Measurements from ENCODE around the gene DLG3.

DNA sequence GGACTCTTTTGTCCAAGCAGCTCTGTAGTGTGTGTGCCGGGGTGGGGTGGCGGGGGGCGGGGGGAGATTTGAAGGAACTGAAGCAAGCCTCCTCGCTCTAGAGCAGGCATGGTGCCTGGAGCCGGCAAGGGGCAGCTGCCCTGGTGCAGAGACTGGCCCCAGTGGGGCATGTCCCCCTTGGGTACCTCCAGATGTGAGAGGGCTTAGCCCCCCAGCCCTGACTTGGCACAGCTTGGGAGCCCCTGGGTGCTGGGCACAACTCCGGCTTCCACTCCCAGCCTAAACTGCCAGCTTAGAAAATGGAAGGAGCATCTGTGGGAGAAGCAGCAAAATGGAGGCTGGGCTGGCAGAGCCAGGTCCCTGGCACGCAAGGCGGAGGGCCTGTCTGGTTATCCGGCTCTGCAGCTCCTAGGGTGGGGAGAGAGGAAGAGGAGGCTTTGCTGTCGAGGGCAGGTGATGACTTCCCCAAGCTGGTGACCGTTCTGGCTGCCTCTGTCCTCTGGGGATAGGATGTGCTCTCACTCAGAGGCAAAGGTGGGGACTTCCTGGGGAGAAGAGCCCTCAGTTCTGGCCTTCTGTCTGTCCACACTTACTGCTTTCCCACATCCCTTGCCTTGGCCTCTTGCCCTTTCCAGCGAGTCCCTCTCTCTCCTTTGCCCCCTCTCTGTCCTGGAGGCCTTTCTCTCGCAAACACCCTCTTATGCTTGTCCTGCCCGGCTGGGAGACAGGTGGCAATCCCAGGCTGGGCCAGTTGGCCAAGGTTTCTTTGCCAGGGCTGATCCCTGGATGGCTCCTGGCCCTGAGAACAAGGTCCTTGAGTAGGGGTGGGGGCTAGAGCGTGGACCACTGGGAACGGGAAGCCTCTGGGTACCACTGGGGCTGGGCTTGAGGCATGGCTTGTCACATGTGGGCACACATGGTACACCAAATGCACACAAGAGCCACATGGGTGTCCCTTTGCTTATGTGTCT lies 2.0 kb downstream of the DLG3 start:
- TF ChIP-seq, protein P1, sequence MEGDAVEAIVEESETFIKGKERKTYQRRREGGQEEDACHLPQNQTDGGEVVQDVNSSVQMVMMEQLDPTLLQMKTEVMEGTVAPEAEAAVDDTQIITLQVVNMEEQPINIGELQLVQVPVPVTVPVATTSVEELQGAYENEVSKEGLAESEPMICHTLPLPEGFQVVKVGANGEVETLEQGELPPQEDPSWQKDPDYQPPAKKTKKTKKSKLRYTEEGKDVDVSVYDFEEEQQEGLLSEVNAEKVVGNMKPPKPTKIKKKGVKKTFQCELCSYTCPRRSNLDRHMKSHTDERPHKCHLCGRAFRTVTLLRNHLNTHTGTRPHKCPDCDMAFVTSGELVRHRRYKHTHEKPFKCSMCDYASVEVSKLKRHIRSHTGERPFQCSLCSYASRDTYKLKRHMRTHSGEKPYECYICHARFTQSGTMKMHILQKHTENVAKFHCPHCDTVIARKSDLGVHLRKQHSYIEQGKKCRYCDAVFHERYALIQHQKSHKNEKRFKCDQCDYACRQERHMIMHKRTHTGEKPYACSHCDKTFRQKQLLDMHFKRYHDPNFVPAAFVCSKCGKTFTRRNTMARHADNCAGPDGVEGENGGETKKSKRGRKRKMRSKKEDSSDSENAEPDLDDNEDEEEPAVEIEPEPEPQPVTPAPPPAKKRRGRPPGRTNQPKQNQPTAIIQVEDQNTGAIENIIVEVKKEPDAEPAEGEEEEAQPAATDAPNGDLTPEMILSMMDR (IDR thresholded peaks at IDR 0.05; ENCODE audit: low read depth, low read length) = no peak
- no peak for TF ChIP-seq EZH2phosphoT487 (IDR thresholded peaks at IDR 0.05; ENCODE audit: low read depth)

Measured in OCI-LY3 (cell line).